ENCODE data around the gene TBC1D1.

The TBC1D1 gene

GRCh38 chr4:38130884-38131283 lies 240.0 kb downstream of the TBC1D1 start:
- H3K27me3 ChIP-seq: no peaks in the 10 kb centered on the region
- no peak overlapping the region for H3K27ac ChIP-seq
- no peak for TF ChIP-seq CTCF (IDR thresholded peaks at IDR 0.05)
- no peaks in the 10 kb centered on the region for H3K4me1 ChIP-seq (ENCODE audit: control insufficient read depth in 1 of 2, insufficient read depth in 1 of 2, low read depth in 1 of 2, low read length in 1 of 2)
- H3K9me3 ChIP-seq: no peaks in the 10 kb centered on the region
- H3K4me3 ChIP-seq (ENCODE audit: low read depth in 1 of 2, low read length in 1 of 2): no peak overlapping the region
- peaks cover 94% of the 10 kb centered on the region for H3K36me3 ChIP-seq

- H3K9me3 ChIP-seq: no peaks in the 10 kb centered on the region
- no peak overlapping the region for H3K27ac ChIP-seq
- TF ChIP-seq CTCF (IDR thresholded peaks at IDR 0.05): no peak
- H3K27me3 ChIP-seq: no peaks in the 10 kb centered on the region
- H3K36me3 ChIP-seq: peaks cover 94% of the 10 kb centered on the region
- H3K4me1 ChIP-seq (ENCODE audit: control insufficient read depth in 1 of 2, insufficient read depth in 1 of 2, low read depth in 1 of 2, low read length in 1 of 2): no peaks in the 10 kb centered on the region
- no peak overlapping the region for H3K4me3 ChIP-seq (ENCODE audit: low read depth in 1 of 2, low read length in 1 of 2)
Measured at GRCh38 chr4:38131371-38132091, 240.6 kb downstream of the TBC1D1 start.

- peaks cover 95% of the 10 kb centered on the region for H3K36me3 ChIP-seq
- TF ChIP-seq CTCF (IDR thresholded peaks at IDR 0.05): no peak
- no peaks in the 10 kb centered on the region for H3K27me3 ChIP-seq
- H3K9me3 ChIP-seq: no peaks in the 10 kb centered on the region
- H3K27ac ChIP-seq: peak overlapping the region; percentile 26
- H3K4me3 ChIP-seq (ENCODE audit: low read depth in 1 of 2, low read length in 1 of 2): no peak overlapping the region
- H3K4me1 ChIP-seq (ENCODE audit: control insufficient read depth in 1 of 2, insufficient read depth in 1 of 2, low read depth in 1 of 2, low read length in 1 of 2): no peaks in the 10 kb centered on the region
Measured at GRCh38 chr4:38132107-38132673, 241.3 kb downstream of the TBC1D1 start.

GRCh38 chr4:38132843-38133662 lies 242.2 kb downstream of the TBC1D1 start:
- no peak overlapping the region for H3K4me3 ChIP-seq (ENCODE audit: low read depth in 1 of 2, low read length in 1 of 2)
- no peak overlapping the region for H3K27ac ChIP-seq
- TF ChIP-seq CTCF (IDR thresholded peaks at IDR 0.05): no peak
- H3K36me3 ChIP-seq: peaks cover 95% of the 10 kb centered on the region
- no peaks in the 10 kb centered on the region for H3K9me3 ChIP-seq
- H3K4me1 ChIP-seq (ENCODE audit: control insufficient read depth in 1 of 2, insufficient read depth in 1 of 2, low read depth in 1 of 2, low read length in 1 of 2): no peaks in the 10 kb centered on the region
- no peaks in the 10 kb centered on the region for H3K27me3 ChIP-seq

GRCh38 chr4:38133711-38134480 lies 243.0 kb downstream of the TBC1D1 start:
- peaks cover 96% of the 10 kb centered on the region for H3K36me3 ChIP-seq
- no peak overlapping the region for H3K27ac ChIP-seq
- H3K4me3 ChIP-seq (ENCODE audit: low read depth in 1 of 2, low read length in 1 of 2): no peak overlapping the region
- no peaks in the 10 kb centered on the region for H3K9me3 ChIP-seq
- H3K4me1 ChIP-seq (ENCODE audit: control insufficient read depth in 1 of 2, insufficient read depth in 1 of 2, low read depth in 1 of 2, low read length in 1 of 2): no peaks in the 10 kb centered on the region
- no peak for TF ChIP-seq CTCF (IDR thresholded peaks at IDR 0.05)
- H3K27me3 ChIP-seq: no peaks in the 10 kb centered on the region
